GM18909 (cell line): ENCODE results near the gene CD1E.
"Not testable (repeated sequence)": the region's sequence is repeated elsewhere in the genome, so short reads cannot be mapped to it uniquely, and the experiment has no call there.

ENCODE experiments used
- ATAC-seq: cut with Tn5 transposase; IDR thresholded peaks from one replicate; pipeline ENCODE4 v1.9.1; 2021; ENCODE audit warnings: mild to moderate bottlenecking; ENCODE audit not compliant: unreplicated experiment, poor library complexity

Gene CD1E

GRCh38 chr1:158353303-158354075, at the start of gene CD1E:
Gene CD1E (plus strand): TSS chr1:158353894. CDS start chr1:158353989, 95 bp downstream.
- ATAC-seq, result no peak

DNA sequence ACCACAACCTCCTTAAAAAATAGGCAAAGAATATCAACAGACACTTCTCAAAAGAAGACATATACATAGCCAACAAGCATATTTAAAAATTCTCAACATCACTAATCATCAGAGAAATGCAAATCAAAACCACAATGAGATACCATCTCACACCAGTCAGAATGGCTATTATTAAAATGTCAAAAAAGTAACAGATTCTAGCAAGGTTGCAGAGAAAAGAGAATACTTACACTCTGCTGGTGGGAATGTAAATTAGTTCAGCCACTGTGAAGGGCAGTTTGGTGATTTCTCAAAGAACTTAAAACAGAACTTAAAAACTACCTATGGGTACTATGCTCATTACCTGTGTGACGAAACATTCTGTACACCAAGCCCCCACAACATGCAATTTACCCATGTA, 43.1 kb upstream of the CD1E start:
- ATAC-seq, result no peak

GRCh38 chr1:158311066-158311465, 42.6 kb upstream of the CD1E start:
- no peak for ATAC-seq

GRCh38 chr1:158323866-158324265, 29.8 kb upstream of the CD1E start:
- no peak for ATAC-seq

DNA sequence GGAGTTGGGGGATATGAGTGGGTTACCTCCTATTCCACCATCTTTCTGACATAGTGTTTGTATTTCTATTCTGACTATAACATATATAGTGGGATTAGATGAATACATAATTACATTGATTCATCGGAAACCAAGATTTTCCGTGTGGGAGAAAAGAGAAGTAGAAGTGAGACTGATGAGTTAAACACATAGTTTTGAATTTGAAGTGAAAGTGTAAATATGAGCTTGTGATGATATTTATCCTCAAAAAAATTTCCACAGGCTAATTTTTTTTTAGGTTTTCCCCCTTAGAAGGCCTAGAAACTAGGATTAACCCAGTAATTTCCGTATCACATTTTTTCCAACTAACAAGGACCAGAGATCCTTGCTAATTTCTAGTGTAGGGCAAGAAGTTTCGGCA, 29.3 kb upstream of the CD1E start:
- no peak for ATAC-seq

DNA sequence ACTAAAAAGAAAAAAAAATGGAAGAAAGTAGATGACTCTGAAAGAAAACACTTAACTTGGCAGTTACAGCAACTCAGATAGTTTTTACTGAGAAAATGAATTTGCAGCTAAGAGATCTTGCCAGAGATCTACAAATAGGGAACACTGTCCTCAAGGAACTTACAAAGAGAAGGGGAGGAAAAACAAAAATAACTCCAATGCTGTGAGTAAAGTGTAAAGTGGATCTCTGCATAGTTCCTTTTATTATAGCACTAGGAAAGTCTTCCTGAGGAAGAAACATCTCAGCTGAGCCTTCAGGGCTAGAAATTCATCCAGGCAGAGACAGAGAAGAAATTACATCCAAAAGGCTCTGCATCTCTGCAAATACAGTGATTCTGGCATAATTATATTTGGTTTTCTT, 26.2 kb upstream of the CD1E start:
- ATAC-seq, result no peak

DNA sequence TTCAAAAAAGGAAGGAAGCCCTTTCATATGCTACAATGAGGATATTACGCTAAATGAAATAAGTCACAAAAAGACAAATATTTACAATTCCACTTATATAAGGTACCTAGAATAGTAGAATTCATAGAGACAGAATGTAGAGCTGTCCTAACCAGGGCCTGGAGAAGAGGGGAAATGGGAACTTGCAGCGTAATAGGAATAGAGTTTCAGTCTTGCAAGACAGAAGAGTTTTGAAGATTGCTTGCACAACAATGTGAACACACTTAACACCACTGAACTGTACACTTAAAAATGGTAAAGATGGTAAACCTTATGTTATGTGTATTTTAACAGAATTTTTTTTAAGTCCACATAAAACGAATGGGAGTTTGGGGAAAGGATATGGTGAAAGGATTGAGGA, 25.3 kb upstream of the CD1E start:
- no peak for ATAC-seq

- no peak for ATAC-seq
These were observed 24.4 kb upstream of the CD1E start for GRCh38 chr1:158329300-158329699.

DNA sequence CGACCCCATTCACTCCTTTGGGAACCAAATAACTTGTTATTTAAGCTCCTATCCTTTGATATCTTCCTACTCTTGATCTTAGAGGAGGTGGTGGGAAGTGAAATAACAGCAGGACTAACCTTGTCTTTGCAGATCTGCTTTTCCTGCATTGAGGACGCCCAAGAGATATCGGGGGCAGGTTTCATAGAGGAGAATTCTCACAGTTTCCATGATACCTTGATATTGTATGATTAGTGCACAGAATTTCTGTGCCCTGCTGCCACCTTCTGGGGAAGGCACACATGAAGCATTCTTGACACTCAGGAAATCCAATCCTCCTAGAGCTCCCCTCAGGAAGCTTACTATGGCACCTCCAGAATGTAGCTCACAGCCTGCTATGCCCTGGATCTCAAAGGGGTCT, 24.0 kb upstream of the CD1E start:
- no peak for ATAC-seq

GRCh38 chr1:158330391-158331105, 23.1 kb upstream of the CD1E start:
- ATAC-seq, result no peak

DNA sequence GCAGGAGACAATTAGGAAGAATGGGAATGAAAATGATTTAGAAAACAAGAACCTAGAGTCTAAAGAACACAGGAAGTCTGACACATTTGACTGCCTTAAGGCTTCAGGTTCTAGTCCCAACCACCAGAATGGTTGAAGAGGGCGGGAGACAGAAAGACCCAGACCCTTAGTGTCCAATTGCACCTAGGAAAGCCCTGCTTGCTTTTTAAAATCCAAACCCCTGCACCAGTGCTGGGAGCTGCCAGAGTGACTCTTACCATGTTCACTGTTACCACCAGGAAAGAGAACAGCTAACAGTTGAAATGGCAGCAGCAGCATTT, 22.6 kb upstream of the CD1E start:
- ATAC-seq, result no peak

- ATAC-seq, result no peak
These were observed 22.1 kb upstream of the CD1E start, which contains the start of gene CD1B for GRCh38 chr1:158331481-158332150. Gene CD1B (minus strand): TSS chr1:158331531. CDS start chr1:158331423, 108 bp downstream.

DNA sequence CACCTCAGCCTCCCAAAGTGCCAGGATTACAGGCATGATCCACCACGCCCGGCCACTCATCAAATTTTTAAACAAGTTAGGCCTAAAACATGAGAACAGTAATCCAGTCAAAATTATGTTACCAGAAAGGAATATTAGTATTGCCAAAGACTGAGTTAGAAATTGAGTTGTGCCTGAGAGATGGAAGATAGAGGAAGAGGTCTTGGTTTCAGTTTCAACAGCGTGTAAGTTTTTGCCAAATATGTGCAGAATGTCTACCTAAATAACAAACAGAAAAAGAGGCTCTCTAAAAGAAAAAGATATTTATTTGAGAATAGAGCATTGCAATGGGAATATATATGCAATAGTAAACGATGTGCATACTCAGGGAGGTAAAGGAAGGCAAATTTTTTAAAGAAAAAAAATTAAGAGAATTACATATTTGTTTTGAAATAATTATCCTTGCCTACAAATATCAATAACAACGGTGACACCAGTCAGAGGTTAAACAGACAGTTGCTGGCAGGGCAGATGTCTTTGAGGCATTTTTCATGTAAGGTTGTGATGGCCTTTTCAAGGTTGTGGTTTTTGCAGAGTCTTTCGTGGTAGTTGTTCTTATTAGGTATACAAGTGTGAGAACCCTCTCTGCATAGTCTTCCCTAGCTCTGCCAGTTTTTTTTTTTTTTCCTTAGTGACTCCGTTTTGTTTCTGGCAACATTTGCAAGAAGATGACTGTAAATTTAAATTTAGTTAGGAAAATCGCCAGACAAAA, 20.1 kb upstream of the CD1E start:
- no peak for ATAC-seq

GRCh38 chr1:158334526-158335212, 19.0 kb upstream of the CD1E start:
- no peak for ATAC-seq

DNA sequence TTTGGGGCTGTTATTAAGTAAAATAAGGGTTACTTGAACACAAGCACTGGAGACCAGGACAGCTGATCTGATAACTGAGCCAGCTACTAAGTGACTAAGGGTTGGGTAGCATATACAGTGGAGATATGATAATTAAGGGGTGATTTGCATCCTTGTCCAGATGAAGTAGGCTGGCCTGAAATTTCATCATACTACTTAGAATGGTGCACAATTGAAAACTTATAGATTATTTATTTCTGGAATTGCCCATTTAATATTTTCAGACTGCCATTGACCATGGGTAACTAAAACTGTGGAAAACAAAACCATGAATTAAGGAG, 18.5 kb upstream of the CD1E start:
- no peak for ATAC-seq

- not testable (repeated sequence) for ATAC-seq
These were observed 17.3 kb upstream of the CD1E start for GRCh38 chr1:158336413-158336812.

GRCh38 chr1:158348946-158349345, 4.7 kb upstream of the CD1E start:
- not testable (repeated sequence) for ATAC-seq

- ATAC-seq, result no peak
These were observed 561 bp downstream of the CD1E start for GRCh38 chr1:158354255-158354654.

GRCh38 chr1:158355773-158356285, 2.1 kb downstream of the CD1E start:
- no peak for ATAC-seq

- no peak for ATAC-seq
These were observed 2.9 kb downstream of the CD1E start for GRCh38 chr1:158356616-158357015.
